ENCODE results near the gene CELF2. TPM values are rescaled to one million over a fixed set of nuclear protein-coding genes. Genes with fewer than 3 reads are reported as not detected.

CELF2 gene
- total RNA-seq, 1 donor from 2014 or later: 77.6 TPM

DNA sequence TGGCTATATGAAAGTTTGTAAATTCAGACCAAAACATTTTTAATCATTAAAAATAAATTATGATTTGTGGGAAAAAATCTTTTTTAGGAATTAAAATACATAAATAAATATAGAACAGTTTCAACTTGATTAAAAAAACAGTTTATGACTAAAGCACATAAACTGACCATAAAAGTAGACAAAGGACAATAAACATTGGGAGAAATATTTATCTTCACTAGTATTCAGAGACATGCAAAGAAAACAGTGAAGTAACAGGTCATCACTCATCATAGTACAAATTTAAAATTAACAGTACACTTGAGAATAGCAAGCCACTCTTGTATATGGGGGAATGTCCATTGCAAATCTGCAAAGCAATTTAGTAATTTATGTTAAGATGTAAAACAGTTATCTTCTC is 28.0 kb upstream of the CELF2 start:
- H3K36me3 Mint-ChIP-seq (ENCODE audit: low read depth): no peaks in the 10 kb centered on the region
- peaks cover 28% of the 10 kb centered on the region for H3K4me1 Mint-ChIP-seq
- TF ChIP-seq, protein P1, sequence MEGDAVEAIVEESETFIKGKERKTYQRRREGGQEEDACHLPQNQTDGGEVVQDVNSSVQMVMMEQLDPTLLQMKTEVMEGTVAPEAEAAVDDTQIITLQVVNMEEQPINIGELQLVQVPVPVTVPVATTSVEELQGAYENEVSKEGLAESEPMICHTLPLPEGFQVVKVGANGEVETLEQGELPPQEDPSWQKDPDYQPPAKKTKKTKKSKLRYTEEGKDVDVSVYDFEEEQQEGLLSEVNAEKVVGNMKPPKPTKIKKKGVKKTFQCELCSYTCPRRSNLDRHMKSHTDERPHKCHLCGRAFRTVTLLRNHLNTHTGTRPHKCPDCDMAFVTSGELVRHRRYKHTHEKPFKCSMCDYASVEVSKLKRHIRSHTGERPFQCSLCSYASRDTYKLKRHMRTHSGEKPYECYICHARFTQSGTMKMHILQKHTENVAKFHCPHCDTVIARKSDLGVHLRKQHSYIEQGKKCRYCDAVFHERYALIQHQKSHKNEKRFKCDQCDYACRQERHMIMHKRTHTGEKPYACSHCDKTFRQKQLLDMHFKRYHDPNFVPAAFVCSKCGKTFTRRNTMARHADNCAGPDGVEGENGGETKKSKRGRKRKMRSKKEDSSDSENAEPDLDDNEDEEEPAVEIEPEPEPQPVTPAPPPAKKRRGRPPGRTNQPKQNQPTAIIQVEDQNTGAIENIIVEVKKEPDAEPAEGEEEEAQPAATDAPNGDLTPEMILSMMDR (conservative IDR thresholded peaks at IDR 0.05): no peak
- H3K27me3 Mint-ChIP-seq (ENCODE audit: low read depth): no peaks in the 10 kb centered on the region
- DNase-seq (ENCODE audit: low read depth, low spot score): no peak
- H3K4me3 Mint-ChIP-seq: no peak overlapping the region
- no peak overlapping the region for H3K27ac Mint-ChIP-seq (ENCODE audit: unreplicated experiment)
- peaks cover 16% of the 10 kb centered on the region for H3K9me3 Mint-ChIP-seq

GRCh38 chr10:10991144-10991543 is 26.5 kb upstream of the CELF2 start:
- Mint-ChIP-seq H3K4me3 (no peak overlapping the region), H3K4me1 (peaks cover 20% of the 10 kb centered on the region), H3K36me3 (ENCODE audit: low read depth) (no peaks in the 10 kb centered on the region), H3K9me3 (peaks cover 19% of the 10 kb centered on the region), H3K27me3 (ENCODE audit: low read depth) (no peaks in the 10 kb centered on the region), H3K27ac (ENCODE audit: unreplicated experiment) (no peak overlapping the region)
- no peak for DNase-seq (ENCODE audit: low read depth, low spot score)
- TF ChIP-seq, protein P1 (conservative IDR thresholded peaks at IDR 0.05): no peak

DNA sequence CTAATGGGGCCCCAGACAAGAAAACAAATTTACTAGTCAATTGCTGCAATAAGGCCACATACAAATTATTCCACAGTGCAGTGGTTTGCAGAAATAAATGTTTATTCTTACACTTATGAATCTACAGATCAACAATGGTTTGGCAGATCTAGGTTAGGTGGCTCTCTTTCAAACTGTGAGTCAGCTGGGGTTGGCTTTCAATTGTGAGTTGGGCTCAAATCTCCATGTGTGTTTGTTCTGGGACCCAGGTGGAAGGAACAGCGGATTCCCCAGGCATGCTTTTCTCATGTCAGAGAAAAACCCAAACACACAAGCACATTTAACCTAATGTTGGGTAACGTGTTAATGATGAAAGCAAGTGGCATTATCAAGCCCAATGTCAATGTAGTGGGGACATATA is 25.6 kb upstream of the CELF2 start:
- Mint-ChIP-seq H3K36me3 (ENCODE audit: low read depth) (no peaks in the 10 kb centered on the region), H3K4me3 (no peak overlapping the region), H3K27ac (ENCODE audit: unreplicated experiment) (no peak overlapping the region), H3K4me1 (peaks cover 11% of the 10 kb centered on the region), H3K9me3 (peaks cover 19% of the 10 kb centered on the region), H3K27me3 (ENCODE audit: low read depth) (no peaks in the 10 kb centered on the region)
- no peak for DNase-seq (ENCODE audit: low read depth, low spot score)
- TF ChIP-seq, protein P1 (conservative IDR thresholded peaks at IDR 0.05): no peak

GRCh38 chr10:10992961-10993714 is 24.5 kb upstream of the CELF2 start:
- H3K27ac Mint-ChIP-seq (ENCODE audit: unreplicated experiment): no peak overlapping the region
- peaks cover 19% of the 10 kb centered on the region for H3K9me3 Mint-ChIP-seq
- H3K4me1 Mint-ChIP-seq: peaks cover 10% of the 10 kb centered on the region
- no peaks in the 10 kb centered on the region for H3K36me3 Mint-ChIP-seq (ENCODE audit: low read depth)
- DNase-seq (ENCODE audit: low read depth, low spot score): no peak
- no peaks in the 10 kb centered on the region for H3K27me3 Mint-ChIP-seq (ENCODE audit: low read depth)
- TF ChIP-seq, protein P1 (conservative IDR thresholded peaks at IDR 0.05): no peak
- no peak overlapping the region for H3K4me3 Mint-ChIP-seq

DNA sequence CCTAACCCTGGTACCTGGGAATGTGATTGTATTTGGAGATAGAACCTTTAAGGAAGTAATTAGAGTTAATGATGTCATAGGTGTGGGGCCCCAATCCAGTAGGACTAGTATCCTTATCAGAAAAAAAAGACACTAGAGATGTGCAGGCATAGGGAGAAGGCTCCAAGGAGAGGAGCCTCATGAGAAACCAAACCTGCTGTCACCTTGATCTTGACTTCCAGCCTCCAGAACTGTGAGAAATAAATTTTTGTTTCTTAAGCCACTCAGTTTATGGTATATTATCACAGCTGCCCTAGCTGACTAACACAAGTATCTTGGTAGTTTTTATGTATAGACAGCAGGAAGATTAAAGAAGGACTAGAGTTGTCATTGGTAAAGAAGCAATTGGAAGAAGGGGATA is 23.9 kb upstream of the CELF2 start:
- Mint-ChIP-seq H3K27ac (ENCODE audit: unreplicated experiment) (no peak overlapping the region), H3K9me3 (peaks cover 19% of the 10 kb centered on the region), H3K4me3 (no peak overlapping the region), H3K27me3 (ENCODE audit: low read depth) (no peaks in the 10 kb centered on the region), H3K4me1 (peaks cover 10% of the 10 kb centered on the region), H3K36me3 (ENCODE audit: low read depth) (no peaks in the 10 kb centered on the region)
- TF ChIP-seq, protein P1 (conservative IDR thresholded peaks at IDR 0.05): no peak
- no peak for DNase-seq (ENCODE audit: low read depth, low spot score)
